Globus pallidus (tissue), 1 donor: ENCODE measurements around the gene LAMA2.

ENCODE experiments used
- DNase-seq: peaks from one replicate; pipeline ENCODE4 v3.0.0-alpha.2; 2015; ENCODE audit warnings: low spot score

LAMA2 gene

GRCh38 chr6:128899341-128900050 is 16.6 kb downstream of the LAMA2 start:
- no peak for DNase-seq

- no peak for DNase-seq
These were observed 20.8 kb downstream of the LAMA2 start for GRCh38 chr6:128903715-128904114.

- DNase-seq: no peak
These were observed 31.1 kb downstream of the LAMA2 start for GRCh38 chr6:128914051-128914450.

GRCh38 chr6:128918886-128919285 is 35.9 kb downstream of the LAMA2 start:
- no peak for DNase-seq

GRCh38 chr6:128919412-128920180 is 36.7 kb downstream of the LAMA2 start:
- no peak for DNase-seq

GRCh38 chr6:128925765-128926164 is 42.8 kb downstream of the LAMA2 start:
- no peak for DNase-seq

GRCh38 chr6:128929869-128930268 is 46.9 kb downstream of the LAMA2 start:
- DNase-seq: no peak

- no peak for DNase-seq
These were observed 47.4 kb downstream of the LAMA2 start for GRCh38 chr6:128930321-128930720.

- DNase-seq: no peak
These were observed 49.1 kb downstream of the LAMA2 start for GRCh38 chr6:128932061-128932460.

- no peak for DNase-seq
These were observed 67.9 kb downstream of the LAMA2 start for GRCh38 chr6:128950864-128951263.

- no peak for DNase-seq
These were observed 70.0 kb downstream of the LAMA2 start for GRCh38 chr6:128952902-128953301.

GRCh38 chr6:128954308-128955043 is 71.5 kb downstream of the LAMA2 start:
- no peak for DNase-seq

- no peak for DNase-seq
These were observed 80.6 kb downstream of the LAMA2 start for GRCh38 chr6:128963561-128963960.

GRCh38 chr6:128964233-128964755 is 81.4 kb downstream of the LAMA2 start:
- DNase-seq: no peak

- DNase-seq: no peak
These were observed 81.8 kb downstream of the LAMA2 start for GRCh38 chr6:128964771-128965170.

GRCh38 chr6:128966934-128967333 is 84.0 kb downstream of the LAMA2 start:
- DNase-seq: no peak

- no peak for DNase-seq
These were observed 96.1 kb downstream of the LAMA2 start for GRCh38 chr6:128979071-128979470.

GRCh38 chr6:128981716-128982115 is 98.8 kb downstream of the LAMA2 start:
- DNase-seq: no peak

GRCh38 chr6:128990360-128990759 is 107.4 kb downstream of the LAMA2 start:
- DNase-seq: no peak

- no peak for DNase-seq
These were observed 108.0 kb downstream of the LAMA2 start for GRCh38 chr6:128990915-128991314.

- DNase-seq: no peak
These were observed 110.2 kb downstream of the LAMA2 start for GRCh38 chr6:128993166-128993565.

GRCh38 chr6:128997880-128998279 is 114.9 kb downstream of the LAMA2 start:
- no peak for DNase-seq
